Omental fat pad (tissue), 4 donors: ENCODE results near the gene EIF1AY. TPM values are rescaled to one million over a fixed set of nuclear protein-coding genes. Genes with fewer than 3 reads are reported as not detected.
"Not testable (repeated sequence)": the region's sequence is repeated elsewhere in the genome, so short reads cannot be mapped to it uniquely, and the experiment has no call there.

Experiments
- ATAC-seq: fragments of 150-250 bp; one replicate; pipeline ENCODE4 v1.9.1; 2016; ENCODE audit warnings: mild to moderate bottlenecking, moderate library complexity; ENCODE audit not compliant: low FRiP score
- DNase-seq: peaks from one replicate; pipeline ENCODE4 v3.0.0-alpha.2; 2019; ENCODE audit warnings: low spot score
- CTCF ChIP-seq, 3 donors: fragments of 450-650 bp; IDR thresholded peaks; one replicate each; pipeline ENCODE4 v1.5.1; 2016 to 2017; ENCODE audit warnings: antibody characterized with exemption in 3 of 3, mild to moderate bottlenecking in 3 of 3, moderate library complexity in 2 of 3
- total RNA-seq, 4 donors: library from RNA; depleted of rRNA; stranded (reverse); fragments of >200 nt; gene quantifications; one replicate each; pipeline ENCODE4 v1.1.0, GENCODE V29; 2016

Gene EIF1AY
- total RNA-seq, 4 donors from 2014 or later, result 15.6 to 30.6 TPM; not detected in 2

DNA sequence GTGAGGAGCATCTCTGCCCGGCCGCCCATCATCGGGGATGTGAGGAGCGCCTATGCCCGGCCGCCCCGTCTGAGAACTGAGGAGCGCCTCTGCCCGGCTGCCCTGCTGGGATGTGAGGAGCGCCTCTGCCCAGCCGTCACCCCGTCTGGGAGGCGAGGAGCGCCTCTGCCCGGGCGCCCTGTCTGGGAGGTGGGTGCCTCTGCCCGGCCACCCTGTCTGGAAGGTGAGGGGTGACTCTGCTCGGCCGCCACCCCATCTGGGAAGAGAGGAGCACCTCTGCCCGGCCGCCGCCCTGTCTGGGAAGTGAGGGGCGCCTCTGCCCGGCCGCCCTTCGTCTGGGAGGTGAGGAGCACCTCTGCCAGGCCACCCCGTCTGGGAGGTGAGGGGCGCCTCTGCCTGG, 23.7 kb upstream of the EIF1AY start:
- DNase-seq (no peak), ATAC-seq (no peak)
- TF ChIP-seq CTCF (IDR thresholded peaks at IDR 0.05), result no peak

DNA sequence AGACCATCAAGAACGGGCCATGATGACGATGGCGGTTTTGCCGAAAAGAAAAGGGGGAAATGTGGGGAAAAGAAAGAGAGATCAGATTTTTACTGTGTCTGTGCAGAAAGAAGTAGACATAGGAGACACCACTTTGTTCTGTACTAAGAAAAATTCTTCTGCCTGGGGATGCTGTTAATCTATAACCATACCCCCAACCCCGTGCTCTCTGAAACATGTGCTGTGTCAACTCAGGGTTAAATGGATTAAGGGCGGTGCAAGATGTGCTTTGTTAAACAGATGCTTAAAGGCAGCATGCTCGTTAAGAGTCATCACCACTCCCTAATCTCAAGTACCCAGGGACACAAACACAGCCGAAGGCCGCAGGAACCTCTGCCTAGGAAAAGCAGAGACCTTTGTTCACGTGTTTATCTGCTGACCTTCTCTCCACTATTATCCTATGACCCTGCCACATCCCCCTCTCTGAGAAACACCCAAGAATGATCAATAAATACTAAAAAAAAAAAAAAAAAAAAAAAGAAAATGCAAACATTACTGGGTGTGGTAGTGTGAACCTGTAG, 22.7 kb upstream of the EIF1AY start:
- DNase-seq, ATAC-seq: not testable (repeated sequence)

DNA sequence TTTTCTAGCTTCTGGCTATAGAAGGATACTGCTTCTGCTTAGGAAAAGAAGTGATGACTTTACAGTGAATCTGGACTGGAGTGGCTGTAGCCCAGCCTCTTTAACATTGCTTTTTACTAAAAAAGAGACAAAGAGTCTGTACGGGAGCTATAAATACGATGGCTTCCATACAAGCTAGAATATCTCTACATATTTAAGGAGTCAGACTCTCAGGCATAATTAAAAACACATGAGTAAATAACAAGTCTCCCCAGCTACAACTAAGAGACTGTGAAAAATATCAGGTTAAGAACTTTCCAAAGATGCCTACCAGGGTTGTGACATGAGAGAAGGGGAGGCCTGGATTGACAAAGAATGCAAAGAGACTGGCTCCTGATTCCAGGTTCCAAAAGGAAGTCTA, 19.8 kb upstream of the EIF1AY start:
- TF ChIP-seq CTCF (IDR thresholded peaks at IDR 0.05), result no peak
- ATAC-seq (no peak), DNase-seq (no peak)

DNA sequence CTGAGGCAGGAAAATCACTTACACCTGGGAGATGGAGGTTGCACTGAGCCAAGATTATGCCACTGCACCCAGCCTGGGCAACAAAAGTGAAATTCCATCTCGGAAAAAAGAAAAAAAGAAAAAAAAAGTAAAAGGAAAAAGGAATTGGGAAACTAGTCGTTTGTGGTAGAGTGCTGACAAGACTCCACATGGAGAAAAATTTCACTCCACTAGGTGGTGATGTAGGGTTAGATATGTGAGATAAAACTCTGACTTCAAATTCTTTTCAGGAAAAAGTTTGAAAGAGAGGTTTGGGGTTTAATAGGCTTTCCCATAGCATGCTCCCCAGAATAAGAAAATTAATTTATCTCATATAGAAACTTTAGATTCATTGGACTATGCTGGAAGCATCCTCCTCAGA, 16.9 kb upstream of the EIF1AY start:
- ATAC-seq (no peak), DNase-seq (no peak)
- no peak for TF ChIP-seq CTCF (IDR thresholded peaks at IDR 0.05)

DNA sequence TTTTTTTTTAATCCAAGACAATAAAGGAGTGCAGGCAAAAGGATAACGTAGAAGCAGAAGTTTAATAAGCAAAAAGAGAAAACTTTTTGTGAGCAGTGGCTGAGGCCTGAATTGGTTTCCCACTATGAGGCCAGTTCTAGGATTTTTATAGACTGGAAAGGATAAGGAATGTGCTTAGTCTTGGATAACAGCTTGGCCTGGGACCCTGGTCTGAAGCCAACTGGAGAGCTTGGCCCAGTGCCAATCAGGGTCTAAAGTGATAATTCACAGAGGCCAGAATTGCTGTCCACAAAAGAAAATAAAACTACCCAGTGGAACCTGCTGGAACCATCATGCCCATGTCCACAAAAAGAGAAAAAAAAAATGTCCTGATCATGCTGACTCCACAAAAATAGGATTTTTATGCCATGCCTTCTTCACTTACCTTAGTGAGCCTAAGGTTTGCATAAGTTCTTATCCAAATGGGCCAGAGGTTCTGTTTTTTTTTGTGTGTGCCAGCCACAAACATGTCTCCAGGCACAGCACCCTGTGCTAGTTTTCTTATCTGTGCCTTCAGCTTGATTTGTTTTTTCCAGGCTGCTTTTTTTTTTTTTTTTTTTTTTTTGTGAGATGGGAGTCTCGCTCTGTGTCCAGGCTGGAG, 15.6 kb upstream of the EIF1AY start:
- ATAC-seq (no peak), DNase-seq (no peak)
- no peak for TF ChIP-seq CTCF (IDR thresholded peaks at IDR 0.05)

DNA sequence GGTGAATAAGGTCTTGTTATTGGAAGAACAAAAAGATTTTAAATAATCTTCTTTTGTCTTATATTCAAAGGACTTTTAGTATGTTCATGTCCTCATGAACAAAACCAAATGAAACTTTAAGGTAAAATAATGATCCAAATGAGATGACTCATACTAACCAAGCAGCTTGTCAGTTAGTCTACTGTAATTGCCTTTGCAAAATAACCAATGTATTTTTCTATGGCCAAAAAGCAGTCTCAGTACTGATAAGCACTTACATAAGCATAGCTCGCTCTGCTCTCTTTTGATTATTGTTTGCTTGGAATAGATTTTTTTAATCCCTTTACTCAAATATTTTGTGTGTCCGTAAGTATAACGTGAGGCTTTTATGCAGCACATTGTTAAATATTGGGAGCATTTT, 4.3 kb upstream of the EIF1AY start:
- TF ChIP-seq CTCF (IDR thresholded peaks at IDR 0.05), result no peak
- ATAC-seq (no peak), DNase-seq (no peak)

DNA sequence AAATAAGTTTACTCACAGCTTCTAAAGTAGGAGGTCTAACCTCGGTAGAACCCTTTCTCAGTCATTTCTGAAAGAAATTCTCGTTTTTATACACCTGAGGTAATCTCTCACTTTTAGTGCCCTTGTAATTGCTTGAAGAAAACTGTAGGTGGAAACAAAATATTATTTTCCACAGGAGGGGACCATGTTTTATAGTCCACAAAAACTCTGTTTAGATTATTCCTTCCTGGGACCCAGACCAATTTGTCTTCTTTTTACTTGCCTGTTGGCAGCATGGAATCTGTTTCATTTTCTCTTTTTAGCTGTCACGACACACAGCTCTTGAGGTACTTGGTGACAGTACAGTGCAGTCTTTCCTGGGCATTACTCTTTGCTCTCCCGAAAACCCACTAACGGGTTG, 930 bp downstream of the EIF1AY start:
- TF ChIP-seq CTCF (IDR thresholded peaks at IDR 0.05), result no peak
- DNase-seq (no peak), ATAC-seq (no peak)
